Astrocyte of the cerebellum (primary cell): ENCODE results near the gene PAX9.

Experiments used
- DNase-seq: peaks from one replicate; pipeline ENCODE4 v3.0.0-alpha.2; 2011; ENCODE audit warnings: low read depth
- H3K4me3 ChIP-seq: 2 replicates; pipeline ENCODE4 v1.5.1; 2011; ENCODE audit warnings: mild to moderate bottlenecking, low read depth, low read length, moderate library complexity
- CTCF ChIP-seq: IDR thresholded peaks from 2 replicates; pipeline ENCODE4 v1.5.1; 2012; ENCODE audit warnings: low read length, low read depth, moderate library complexity, mild to moderate bottlenecking; ENCODE audit errors: missing control alignments
- in situ Hi-C: cut with HindIII; loops from 2 replicates; pipeline ENCODE4 v1.10.0; 2017; ENCODE audit warnings: low sequenced_read_pairs

The PAX9 gene

GRCh38 chr14:36625436-36625835 lies 36.2 kb upstream of the PAX9 start:
- TF ChIP-seq CTCF = no peak
- DNase-seq = no peak
- no peak overlapping the region for H3K4me3 ChIP-seq
- in situ Hi-C loops = loop anchor here (25.0 kb wide), 1 partner anchor 487 kb away; no protein-coding TSS in a partner anchor

- DNase-seq = no peak
- in situ Hi-C loops = loop anchor here (25.0 kb wide), 1 partner anchor 486 kb away; no protein-coding TSS in a partner anchor
- TF ChIP-seq CTCF = no peak
- H3K4me3 ChIP-seq = no peak overlapping the region
These were observed 35.5 kb upstream of the PAX9 start for GRCh38 chr14:36626151-36626550.

- no peak overlapping the region for H3K4me3 ChIP-seq
- DNase-seq = no peak
- no peak for TF ChIP-seq CTCF
- in situ Hi-C loops = loop anchor here (25.0 kb wide), 1 partner anchor 484 kb away; no protein-coding TSS in a partner anchor
These were observed 33.7 kb upstream of the PAX9 start for GRCh38 chr14:36627981-36628380.

- in situ Hi-C loops = loop anchor here (25.0 kb wide), 1 partner anchor 479 kb away; no protein-coding TSS in a partner anchor
- TF ChIP-seq CTCF = no peak
- no peak for DNase-seq
These were observed 28.1 kb upstream of the PAX9 start for GRCh38 chr14:36633580-36633979.

GRCh38 chr14:36646664-36647416 lies 14.8 kb upstream of the PAX9 start:
- peak overlapping the region; percentile 38 for H3K4me3 ChIP-seq
- in situ Hi-C loops = loop anchor here (25.0 kb wide), 1 partner anchor 465 kb away; no protein-coding TSS in a partner anchor
- TF ChIP-seq CTCF = peak; percentile 4
- DNase-seq = no peak

More at GRCh38 chr14:36633580-36633979, 28.1 kb upstream of the PAX9 start:
- no peak overlapping the region for H3K4me3 ChIP-seq

- H3K4me3 ChIP-seq = peak overlapping the region; percentile 38
- DNase-seq = no peak
- TF ChIP-seq CTCF = no peak
- in situ Hi-C loops = loop anchor here (25.0 kb wide), 1 partner anchor 465 kb away; no protein-coding TSS in a partner anchor
These were observed 14.2 kb upstream of the PAX9 start for GRCh38 chr14:36647417-36647823.
